Right lobe of liver (tissue), 6 donors: ENCODE results near the gene KLK13. TPM values are rescaled to one million over a fixed set of nuclear protein-coding genes. Genes with fewer than 3 reads are reported as not detected.

Experiments used
- ATAC-seq, 4 donors: fragments of 200-7000 bp; cut with Tn5 transposase; one replicate each; pipeline ENCODE4 v1.9.1; 2020; ENCODE audit warnings: mild to moderate bottlenecking in 4 of 4, moderate library complexity in 4 of 4
- DNase-seq, 3 donors: peaks; one replicate each; pipeline ENCODE4 v3.0.0-alpha.2; 2020
- H3K27ac ChIP-seq, 3 donors: fragments of 200-600 bp; one replicate each; pipeline ENCODE4 v1.8.0; 2022
- H3K27me3 ChIP-seq, 2 donors: fragments of 200-600 bp; one replicate each; pipeline ENCODE4 v1.8.0; 2022
- H3K36me3 ChIP-seq, 4 donors: fragments of 200-600 bp; sonication (generic) in 1 of 4; one replicate each; pipeline versions ENCODE4 v1.5.1 to v1.8.0; 2017 to 2022; ENCODE audit warnings: control low read depth in 1 of 4
- H3K4me1 ChIP-seq, 4 donors: fragments of 200-600 bp; sonication (generic) in 1 of 4; one replicate each; pipeline versions ENCODE4 v1.5.1 to v1.8.0; 2017 to 2022; ENCODE audit warnings: control low read depth in 1 of 4
- H3K4me3 ChIP-seq, 3 donors: fragments of 200-600 bp; one replicate each; pipeline ENCODE4 v1.8.0; 2022
- H3K9me3 ChIP-seq, 4 donors: fragments of 200-600 bp; sonication (generic) in 1 of 4; one replicate each; pipeline versions ENCODE4 v1.5.1 to v1.8.0; 2017 to 2022; ENCODE audit warnings: control low read depth in 1 of 4
- CTCF ChIP-seq, 4 donors: fragments of 200-600 bp in 3 of 4; fragments of 450-650 bp in 1 of 4; IDR thresholded peaks; one replicate each; pipeline versions ENCODE4 v1.5.1 to v1.8.0; 2016 to 2022; ENCODE audit warnings: antibody characterized with exemption in 4 of 4, mild to moderate bottlenecking in 2 of 4
- POLR2A ChIP-seq: fragments of 450-650 bp; IDR thresholded peaks from one replicate; pipeline ENCODE4 v1.6.1; 2017; ENCODE audit warnings: antibody characterized with exemption, mild to moderate bottlenecking
- WGBS: methylation state at CpG from one replicate; pipeline ENCODE4 v1.1.6; 2018; ENCODE audit warnings: low coverage, low lambda C conversion rate; ENCODE audit not compliant: insufficient coverage; ENCODE audit errors: missing lambda C conversion rate; 5-methylcytosine and 5-hydroxymethylcytosine counted together
- intact Hi-C, 2 donors: fragments of 100-400 bp; cut with DNase I; formaldehyde crosslinking; loops; one replicate each; pipeline versions ENCODE4 v1.11.2 to v1.14.1; 2022
- total RNA-seq, 6 experiments: library from RNA; depleted of rRNA in 2 of 6; stranded (reverse); fragments of >200 nt in 2 of 6; fragmentation: NEBNext Ultra II Directional in 3 of 6; extraction: Animal tissue kit (Norgen Biotek cat#: 25700) in 3 of 6; gene quantifications; one replicate each; pipeline versions ENCODE4 v1.1.0 to v1.2.4, GENCODE V29; 2016 to 2023
- donor health status: DM: no; HTN: yes; CAD: no.
- donor health status: DM: no; HTN: no; CAD: no.
- donor health status: DM: no; HTN: no; CAD: no.
- donor health status: DM: no; HTN: yes; CAD: no.
- donor health status: DM: no; HTN: yes; CAD: no.

The KLK13 gene
- total RNA-seq, 6 experiments from 2014 or later = not detected

GRCh38 chr19:51059715-51060114 is 5.2 kb downstream of the KLK13 start:
- Histone ChIP-seq H3K36me3 (no peaks in the 10 kb centered on the region), H3K9me3 (no peaks in the 10 kb centered on the region), H3K4me3 (no peak overlapping the region), H3K27me3 (peaks cover 0 to 3% of the 10 kb centered on the region in 2 donors), H3K4me1 (no peaks in the 10 kb centered on the region), H3K27ac (no peak overlapping the region)
- no peak for TF ChIP-seq POLR2A
- no peak for TF ChIP-seq CTCF (IDR thresholded peaks at IDR 0.05)
- ATAC-seq (no peak), DNase-seq (peak in 1 of 3 donors; percentile 32)
- intact Hi-C loops = no loop called here
- 100% methylated on average over 1 of the region's 7 CpGs for WGBS

- ATAC-seq = no peak
- H3K27ac ChIP-seq = no peak overlapping the region
- TF ChIP-seq CTCF (IDR thresholded peaks at IDR 0.05) = no peak
- TF ChIP-seq POLR2A = no peak
- H3K36me3 ChIP-seq = no peaks in the 10 kb centered on the region
- no peak overlapping the region for H3K4me3 ChIP-seq
- intact Hi-C loops = no loop called here
- H3K9me3 ChIP-seq = no peaks in the 10 kb centered on the region
- H3K4me1 ChIP-seq = no peaks in the 10 kb centered on the region
- no peak for DNase-seq
- no peaks in the 10 kb centered on the region for H3K27me3 ChIP-seq
Measured at GRCh38 chr19:51055866-51056265, 9.0 kb downstream of the KLK13 start.

- no peak for TF ChIP-seq POLR2A
- TF ChIP-seq CTCF (IDR thresholded peaks at IDR 0.05) = no peak
- WGBS = 6% methylated on average over 4 of the region's 4 CpGs
- DNase-seq (no peak), ATAC-seq (no peak)
- no peak overlapping the region for H3K27ac ChIP-seq
- H3K9me3 ChIP-seq = no peaks in the 10 kb centered on the region
- intact Hi-C loops = no loop called here
- no peak overlapping the region for H3K4me3 ChIP-seq
- no peaks in the 10 kb centered on the region for H3K27me3 ChIP-seq
- no peaks in the 10 kb centered on the region for H3K4me1 ChIP-seq
- no peaks in the 10 kb centered on the region for H3K36me3 ChIP-seq
Measured at GRCh38 chr19:51047031-51047335, 17.9 kb downstream of the KLK13 start.

DNA sequence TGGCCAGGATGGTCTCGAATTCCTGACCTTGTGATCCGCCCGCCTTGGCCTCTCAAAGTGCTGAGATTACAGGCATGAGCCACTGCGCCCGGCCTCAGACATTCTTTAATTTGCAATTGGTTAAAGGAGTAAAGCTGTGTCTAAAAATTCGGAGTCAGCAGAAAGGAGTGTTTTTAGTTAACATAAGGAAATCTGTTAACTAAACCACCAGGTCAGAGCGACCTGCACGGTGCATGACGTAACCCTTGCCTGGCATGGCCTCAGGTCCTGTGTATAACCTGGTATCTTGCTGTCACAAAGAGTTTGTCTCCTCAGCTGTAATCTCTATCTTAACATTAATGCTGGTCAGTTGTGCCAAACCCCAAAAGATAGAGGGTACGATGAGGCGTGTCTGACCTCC is 20.6 kb downstream of the KLK13 start:
- no peaks in the 10 kb centered on the region for H3K27me3 ChIP-seq
- H3K4me1 ChIP-seq = no peaks in the 10 kb centered on the region
- no peaks in the 10 kb centered on the region for H3K9me3 ChIP-seq
- WGBS = 78% methylated on average over 11 of the region's 11 CpGs
- H3K4me3 ChIP-seq = no peak overlapping the region
- intact Hi-C loops = no loop called here
- H3K36me3 ChIP-seq = no peaks in the 10 kb centered on the region
- no peak for ATAC-seq
- DNase-seq = no peak
- H3K27ac ChIP-seq = no peak overlapping the region
- TF ChIP-seq POLR2A (no peak), CTCF (IDR thresholded peaks at IDR 0.05) (no peak)

GRCh38 chr19:51043497-51043896 is 21.4 kb downstream of the KLK13 start:
- TF ChIP-seq CTCF (IDR thresholded peaks at IDR 0.05) = no peak
- H3K9me3 ChIP-seq = no peaks in the 10 kb centered on the region
- no peaks in the 10 kb centered on the region for H3K27me3 ChIP-seq
- ATAC-seq = no peak
- WGBS = 67% methylated on average over 6 of the region's 9 CpGs
- no peaks in the 10 kb centered on the region for H3K4me1 ChIP-seq
- intact Hi-C loops = no loop called here
- no peak for DNase-seq
- H3K36me3 ChIP-seq = no peaks in the 10 kb centered on the region
- H3K4me3 ChIP-seq = no peak overlapping the region
- H3K27ac ChIP-seq = no peak overlapping the region
